Thymus (tissue), 11 donors: ENCODE measurements around the gene C15orf39. TPM values are rescaled to one million over a fixed set of nuclear protein-coding genes. Genes with fewer than 3 reads are reported as not detected.

Experiments used
- DNase-seq, 9 donors: peaks; one replicate each; pipeline ENCODE4 v3.0.0-alpha.2; 2013; ENCODE audit warnings: low spot score in 9 of 9, low read depth in 6 of 9, missing footprints in 1 of 9
- H3K27ac ChIP-seq, 2 donors: one replicate each; pipeline ENCODE4 v1.5.1; 2013; ENCODE audit warnings: control low read depth in 1 of 2, low read depth in 1 of 2, low read length in 1 of 2, mild to moderate bottlenecking in 1 of 2, moderate library complexity in 1 of 2
- H3K27me3 ChIP-seq, 2 donors: one replicate each; pipeline ENCODE4 v1.5.1; 2013; ENCODE audit warnings: low read length in 1 of 2; ENCODE audit not compliant: control insufficient read depth in 2 of 2, insufficient read depth in 1 of 2
- H3K36me3 ChIP-seq, 2 donors: one replicate each; pipeline ENCODE4 v1.5.1; 2013; ENCODE audit warnings: low read length in 1 of 2, mild to moderate bottlenecking in 1 of 2, moderate library complexity in 1 of 2; ENCODE audit not compliant: control insufficient read depth in 2 of 2, insufficient read depth in 2 of 2
- H3K4me1 ChIP-seq, 2 donors: one replicate each; pipeline ENCODE4 v1.5.1; 2013; ENCODE audit warnings: low read length in 2 of 2; ENCODE audit not compliant: control insufficient read depth in 2 of 2, insufficient read depth in 2 of 2
- H3K4me3 ChIP-seq, 2 donors: one replicate each; pipeline ENCODE4 v1.5.1; 2013; ENCODE audit warnings: low read length in 2 of 2, control low read depth in 1 of 2, mild to moderate bottlenecking in 1 of 2
- H3K9me3 ChIP-seq, 2 donors: one replicate each; pipeline ENCODE4 v1.5.1; 2013; ENCODE audit warnings: low read length in 1 of 2, mild to moderate bottlenecking in 1 of 2; ENCODE audit not compliant: control insufficient read depth in 2 of 2, insufficient read depth in 1 of 2
- WGBS: extraction: QIAGEN DNeasy Blood & Tissue Kit; methylation state at CpG from one replicate; pipeline ENCODE4 v1.1.7; 2013; 5-methylcytosine and 5-hydroxymethylcytosine counted together
- polyA plus RNA-seq: library from polyadenylated mRNA; stranded (reverse); fragments of 200-250 nt; gene quantifications from one replicate; pipeline ENCODE4 v1.2.3, GENCODE V29; 2013
- total RNA-seq: library from RNA; stranded (reverse); fragments of 120-200 nt; gene quantifications from one replicate; pipeline ENCODE4 v1.2.4, GENCODE V29; 2013
- donor health status: healthy.

Gene C15orf39
- total and polyA plus RNA-seq, 2 donors = 6.1 to 7.0 TPM

DNA sequence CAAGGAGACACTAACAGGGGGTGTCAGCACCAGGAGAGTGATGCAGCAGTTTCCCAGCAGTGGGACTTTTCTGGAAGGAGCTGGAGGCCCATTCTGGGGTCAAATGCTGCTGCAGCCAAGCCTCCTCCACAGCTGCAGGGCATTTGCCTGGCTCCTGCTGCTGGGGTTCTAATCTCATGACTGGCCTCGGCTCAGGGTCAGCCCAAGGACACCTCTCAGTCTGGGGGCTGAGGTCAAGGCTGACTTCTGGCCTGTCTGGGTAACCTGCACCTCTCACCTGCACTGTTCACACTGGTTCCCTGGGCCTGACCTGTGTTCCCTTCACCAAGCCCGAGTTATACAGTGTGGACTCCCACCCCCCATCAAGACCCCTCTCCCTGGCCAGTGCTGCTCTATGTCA lies 10.4 kb upstream of the C15orf39 start:
- Histone ChIP-seq H3K4me1 (peaks cover 4 to 14% of the 10 kb centered on the region in 2 donors), H3K27me3 (peaks cover 0 to 6% of the 10 kb centered on the region in 2 donors), H3K27ac (no peak overlapping the region), H3K36me3 (no peaks in the 10 kb centered on the region), H3K9me3 (peaks cover 0 to 7% of the 10 kb centered on the region in 2 donors), H3K4me3 (no peak overlapping the region)
- no peak for DNase-seq
- WGBS = 97% methylated on average over 2 of the region's 2 CpGs

DNA sequence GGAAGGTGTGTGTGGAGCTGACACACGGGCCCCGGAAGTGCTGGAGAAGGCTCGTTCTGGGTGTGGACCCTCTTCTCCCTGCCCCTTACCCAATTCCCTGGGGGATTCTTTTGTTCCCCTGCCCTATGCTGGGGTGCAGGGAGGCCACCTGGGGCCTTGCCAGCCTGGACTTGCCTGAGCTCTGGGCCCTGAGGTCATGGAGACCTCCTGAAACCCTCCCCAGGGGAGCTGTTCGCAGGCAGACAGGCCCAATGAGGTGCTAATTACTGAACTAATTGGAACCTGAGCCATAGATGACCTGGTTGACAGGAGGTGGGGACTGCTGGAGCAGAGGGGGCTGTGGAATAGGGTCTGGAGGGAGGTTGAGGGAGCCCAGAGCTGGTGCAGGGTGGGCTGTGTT lies 9.4 kb upstream of the C15orf39 start:
- peaks cover 0 to 6% of the 10 kb centered on the region in 2 donors for H3K27me3 ChIP-seq
- WGBS = 95% methylated on average over 4 of the region's 4 CpGs
- no peak overlapping the region for H3K27ac ChIP-seq
- no peak overlapping the region for H3K4me3 ChIP-seq
- no peaks in the 10 kb centered on the region for H3K36me3 ChIP-seq
- no peak for DNase-seq
- H3K9me3 ChIP-seq = peaks cover 0 to 7% of the 10 kb centered on the region in 2 donors
- H3K4me1 ChIP-seq = peaks cover 4 to 16% of the 10 kb centered on the region in 2 donors

DNA sequence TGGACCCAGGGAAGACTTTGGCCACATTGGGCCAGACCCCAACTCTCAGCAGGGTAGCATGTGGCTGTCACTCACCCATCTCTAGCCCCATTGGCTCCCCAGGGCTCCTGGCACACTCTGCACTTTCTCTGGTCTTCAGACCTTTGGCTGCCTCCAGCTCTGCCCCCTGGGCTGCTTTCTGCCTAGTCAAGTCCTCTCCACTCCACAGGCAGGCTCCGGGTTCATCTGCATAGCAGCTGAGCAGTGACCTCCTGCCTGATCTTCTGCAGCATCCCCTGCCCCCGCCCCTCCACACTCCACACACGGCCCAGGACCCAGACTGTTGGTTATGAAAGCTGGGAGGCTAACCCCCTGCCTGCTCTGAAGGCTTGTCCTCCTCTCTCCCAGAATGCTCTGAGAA lies 8.4 kb upstream of the C15orf39 start:
- Histone ChIP-seq H3K4me3 (no peak overlapping the region), H3K9me3 (peaks cover 0 to 9% of the 10 kb centered on the region in 2 donors), H3K4me1 (peaks cover 4 to 20% of the 10 kb centered on the region in 2 donors), H3K27me3 (peaks cover 0 to 6% of the 10 kb centered on the region in 2 donors), H3K36me3 (no peaks in the 10 kb centered on the region), H3K27ac (no peak overlapping the region)
- no peak for DNase-seq
- 92% methylated on average over 3 of the region's 3 CpGs for WGBS

DNA sequence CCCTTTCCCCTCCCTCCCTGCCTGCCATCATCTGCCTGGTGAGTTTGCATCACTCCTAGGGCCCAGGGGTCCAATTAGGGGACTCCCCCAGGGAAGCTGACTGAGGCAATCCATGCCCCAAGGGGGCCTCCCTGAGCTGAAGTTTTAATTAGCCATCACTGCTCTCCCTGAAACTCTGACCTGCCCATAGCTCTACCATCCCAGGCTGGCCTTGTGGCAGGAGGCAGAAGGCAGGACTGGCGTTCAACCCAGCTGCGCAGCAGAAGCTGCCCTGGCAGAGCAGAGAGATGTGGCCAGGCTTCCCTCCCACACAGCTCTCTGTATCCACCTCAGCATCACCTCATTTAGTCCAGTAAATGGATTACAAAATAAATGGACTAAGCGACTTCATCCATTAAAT lies 7.7 kb upstream of the C15orf39 start:
- no peak overlapping the region for H3K4me3 ChIP-seq
- DNase-seq = no peak
- H3K4me1 ChIP-seq = peaks cover 4 to 27% of the 10 kb centered on the region in 2 donors
- H3K36me3 ChIP-seq = no peaks in the 10 kb centered on the region
- no peak overlapping the region for H3K27ac ChIP-seq
- WGBS = 97% methylated on average over 3 of the region's 3 CpGs
- peaks cover 0 to 6% of the 10 kb centered on the region in 2 donors for H3K27me3 ChIP-seq
- peaks cover 0 to 14% of the 10 kb centered on the region in 2 donors for H3K9me3 ChIP-seq

DNA sequence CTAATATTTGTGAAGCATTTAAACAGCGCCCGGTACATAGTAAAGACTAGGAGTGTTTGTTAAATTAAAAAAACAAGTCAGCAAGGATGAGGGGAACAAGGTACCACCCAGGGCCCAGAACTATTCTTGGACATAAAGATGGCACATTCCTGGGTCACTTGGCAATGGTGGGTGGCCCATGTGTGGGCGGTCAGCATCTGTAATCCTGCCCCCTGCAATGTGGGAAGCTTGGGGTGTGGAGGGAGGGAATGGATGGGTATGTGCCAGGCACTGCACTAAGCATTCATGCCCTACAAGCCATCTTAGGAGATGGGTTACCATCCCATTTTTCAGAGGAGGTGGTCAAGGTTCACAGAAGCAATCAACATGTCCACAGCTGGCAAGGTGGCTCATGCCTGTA lies 7.3 kb upstream of the C15orf39 start:
- no peak overlapping the region for H3K4me3 ChIP-seq
- WGBS = 98% methylated on average over 3 of the region's 3 CpGs
- H3K4me1 ChIP-seq = peaks cover 4 to 31% of the 10 kb centered on the region in 2 donors
- H3K36me3 ChIP-seq = no peaks in the 10 kb centered on the region
- DNase-seq = no peak
- no peak overlapping the region for H3K27ac ChIP-seq
- peaks cover 0 to 6% of the 10 kb centered on the region in 2 donors for H3K27me3 ChIP-seq
- peaks cover 0 to 14% of the 10 kb centered on the region in 2 donors for H3K9me3 ChIP-seq

DNA sequence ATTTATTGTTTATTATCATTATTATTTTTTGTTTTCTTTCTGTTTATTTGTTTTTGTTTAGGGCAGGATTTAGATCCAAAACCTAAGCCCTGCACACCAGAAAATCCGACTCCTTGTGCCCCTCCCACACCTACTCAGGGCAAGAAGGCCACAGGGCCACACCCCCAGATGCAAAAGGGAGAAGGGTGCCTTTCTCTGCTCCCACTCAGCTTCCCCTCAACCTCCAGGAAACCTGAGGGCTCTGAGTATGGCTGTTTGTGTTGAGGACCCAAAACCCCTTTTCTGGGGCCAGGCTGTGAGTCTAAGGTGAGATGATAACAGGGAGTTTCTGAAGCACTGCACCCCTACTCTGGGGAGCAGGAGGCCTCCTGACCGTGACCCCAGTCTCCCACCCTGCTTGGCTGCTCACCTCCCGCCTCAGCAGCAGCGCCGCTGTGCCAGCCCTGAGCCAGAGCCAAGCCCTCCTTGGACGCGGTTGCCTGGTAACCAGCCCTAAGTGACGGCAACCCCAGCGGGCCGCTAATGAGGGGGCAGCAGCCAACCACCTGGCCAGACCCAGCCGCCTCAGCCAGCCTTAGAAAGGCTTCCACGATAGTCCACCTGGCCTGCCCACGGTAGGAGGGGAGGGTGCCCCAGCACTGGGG lies 6.4 kb upstream of the C15orf39 start:
- no peak overlapping the region for H3K4me3 ChIP-seq
- H3K27me3 ChIP-seq = peaks cover 0 to 6% of the 10 kb centered on the region in 2 donors
- H3K4me1 ChIP-seq = peaks cover 9 to 40% of the 10 kb centered on the region in 2 donors
- no peak for DNase-seq
- no peak overlapping the region for H3K27ac ChIP-seq
- H3K9me3 ChIP-seq = peaks cover 0 to 14% of the 10 kb centered on the region in 2 donors
- H3K36me3 ChIP-seq = no peaks in the 10 kb centered on the region
- WGBS = 8% methylated on average over 13 of the region's 13 CpGs

DNA sequence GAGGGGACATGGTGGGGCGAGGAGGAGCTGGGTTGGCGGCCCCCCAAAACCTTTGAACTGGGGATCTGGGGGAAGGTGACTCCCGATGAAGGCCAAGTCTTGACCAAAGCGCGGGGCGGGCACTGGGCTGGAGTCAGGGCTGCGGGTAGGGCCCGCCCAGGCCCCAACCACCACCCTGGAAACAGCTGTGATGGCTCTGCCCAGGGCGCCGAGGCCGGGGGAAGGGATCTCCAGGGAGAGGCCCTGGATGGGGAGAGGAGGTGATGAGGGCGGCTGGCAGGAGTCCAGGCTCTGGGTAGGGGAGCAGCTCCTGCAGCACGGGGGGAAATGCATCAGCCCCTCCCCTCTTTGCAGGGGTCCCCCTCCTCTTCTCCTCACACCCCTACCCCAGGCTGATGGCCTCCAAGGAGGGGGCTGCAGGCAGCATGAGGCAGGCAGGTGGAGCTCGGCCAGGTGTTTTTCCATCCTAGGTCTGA lies 5.9 kb upstream of the C15orf39 start:
- peaks cover 0 to 12% of the 10 kb centered on the region in 2 donors for H3K9me3 ChIP-seq
- peaks cover 13 to 45% of the 10 kb centered on the region in 2 donors for H3K4me1 ChIP-seq
- no peaks in the 10 kb centered on the region for H3K36me3 ChIP-seq
- no peak for DNase-seq
- H3K27me3 ChIP-seq = peaks cover 0 to 6% of the 10 kb centered on the region in 2 donors
- no peak overlapping the region for H3K4me3 ChIP-seq
- no peak overlapping the region for H3K27ac ChIP-seq
- WGBS = 45% methylated on average over 14 of the region's 14 CpGs

DNA sequence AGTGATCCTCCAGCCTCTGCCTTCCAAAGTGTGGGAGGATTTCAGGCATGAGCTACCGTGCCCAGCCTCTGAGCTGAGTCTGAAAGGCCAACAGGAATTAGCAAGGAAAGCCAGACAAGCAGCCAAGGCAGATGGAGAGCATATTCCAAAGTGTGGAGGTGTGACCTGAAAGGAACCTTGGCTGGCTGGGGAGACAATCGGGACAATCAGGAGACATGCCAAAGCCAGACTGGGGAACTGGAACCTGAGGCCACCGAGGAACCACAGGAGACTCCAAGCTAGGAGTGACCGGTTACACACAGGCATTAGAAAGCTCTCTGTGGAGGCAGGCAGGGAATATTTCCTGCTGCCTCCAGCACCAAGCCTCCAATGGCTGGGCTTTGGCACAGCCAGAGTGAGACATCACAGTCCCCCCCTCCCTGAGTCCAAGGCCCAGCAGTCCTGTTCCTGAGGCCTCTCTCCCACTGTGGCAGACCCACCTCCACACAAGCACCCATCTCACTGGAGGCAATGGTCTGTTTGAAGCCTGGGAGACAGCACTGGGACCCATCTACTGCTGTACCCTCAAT lies 4.5 kb upstream of the C15orf39 start:
- Histone ChIP-seq H3K27me3 (peaks cover 0 to 3% of the 10 kb centered on the region in 2 donors), H3K4me1 (peaks cover 21 to 52% of the 10 kb centered on the region in 2 donors), H3K9me3 (peaks cover 0 to 9% of the 10 kb centered on the region in 2 donors), H3K27ac (no peak overlapping the region), H3K4me3 (no peak overlapping the region), H3K36me3 (no peaks in the 10 kb centered on the region)
- no peak for DNase-seq
- 95% methylated on average over 4 of the region's 4 CpGs for WGBS

DNA sequence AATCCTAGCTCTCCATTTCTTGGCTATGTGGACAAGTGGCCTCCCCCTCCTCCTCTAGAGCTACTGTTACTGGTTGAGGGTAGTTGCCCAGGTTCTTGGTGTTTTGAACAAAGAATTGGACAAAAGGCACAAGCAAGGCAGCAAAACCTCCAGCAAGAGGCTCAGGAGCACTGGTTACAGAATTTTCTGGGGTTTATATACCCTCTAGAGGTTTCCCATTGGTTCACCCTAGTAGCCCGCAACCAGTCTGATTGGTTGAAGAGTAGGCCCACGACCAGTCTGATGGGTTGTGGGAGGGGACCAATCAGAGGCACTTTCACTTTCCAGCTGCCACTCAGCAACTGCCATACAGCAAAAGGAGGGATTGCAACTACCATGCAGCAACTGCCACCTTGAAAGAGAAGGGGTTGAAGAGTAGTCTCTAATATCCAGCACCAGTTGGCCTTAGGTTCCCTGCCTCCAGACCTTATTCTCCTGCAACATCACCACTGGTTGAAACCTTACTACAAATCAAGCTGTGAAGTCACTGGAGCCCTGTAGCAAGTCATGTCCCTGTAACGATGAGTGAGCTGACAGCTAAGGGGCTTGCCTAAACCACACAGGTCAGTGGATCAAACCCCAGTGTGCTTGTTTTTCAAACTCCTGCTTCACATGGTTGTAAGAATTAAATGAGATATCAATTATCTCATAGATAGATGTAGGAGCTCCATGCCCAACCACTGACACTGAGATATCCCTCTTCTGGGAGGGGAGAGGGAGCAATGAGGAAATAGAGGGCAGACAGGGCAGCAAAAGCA lies 2.9 kb upstream of the C15orf39 start:
- 74% methylated on average over 3 of the region's 3 CpGs for WGBS
- Histone ChIP-seq H3K27me3 (peaks cover 0 to 3% of the 10 kb centered on the region in 2 donors), H3K36me3 (no peaks in the 10 kb centered on the region), H3K9me3 (peaks cover 0 to 9% of the 10 kb centered on the region in 2 donors), H3K27ac (peak overlapping the region; percentile 11 to 83), H3K4me3 (no peak overlapping the region), H3K4me1 (peaks cover 30 to 62% of the 10 kb centered on the region in 2 donors)
- DNase-seq = peak in 4 of 9 donors; percentile 59 to 86 (median 69)
